GM12878 (cell line): ENCODE results near the gene SSTR1.

Experiments used
- ASH2L ChIP-seq: fragments of 300-600, 200-600 bp; sonication (generic); IDR thresholded peaks from 2 replicates; pipeline ENCODE4 v1.6.1; 2017; ENCODE audit warnings: low read depth, mild to moderate bottlenecking, borderline replicate concordance
- CTCF ChIP-seq, 3 experiments: IDR thresholded peaks in 2 of 3; conservative IDR thresholded peaks in 1 of 3; 2 replicates each; pipeline ENCODE4 v1.5.1; 2011; ENCODE audit warnings: low read depth in 3 of 3, low read length in 3 of 3, mild to moderate bottlenecking in 3 of 3, control low read depth in 2 of 3, moderate library complexity in 2 of 3, inconsistent platforms in 1 of 3, mixed read lengths in 1 of 3; ENCODE audit not compliant: control insufficient read depth in 2 of 3, insufficient read depth in 1 of 3; ENCODE audit errors: extremely low read depth in 1 of 3
- EP300 ChIP-seq, 2 experiments: fragments of 150-350 bp in 1 of 2; IDR thresholded peaks; 2 replicates each; pipeline ENCODE4 v1.6.1; 2011 to 2012; ENCODE audit warnings: low read depth in 2 of 2, low read length in 2 of 2, borderline replicate concordance in 1 of 2, improper control_type of control experiment in 1 of 2, inconsistent platforms in 1 of 2; ENCODE audit not compliant: control insufficient read depth in 1 of 2
- POLR2A ChIP-seq: IDR thresholded peaks from 2 replicates; pipeline ENCODE4 v1.6.1; 2011; ENCODE audit warnings: low read depth, mild to moderate bottlenecking, low read length
- REST ChIP-seq: IDR thresholded peaks from 2 replicates; pipeline ENCODE4 v1.6.1; 2012; ENCODE audit warnings: mild to moderate bottlenecking, low read depth, low read length
- SP1 ChIP-seq: IDR thresholded peaks from one replicate; pipeline ENCODE4 v1.6.1; 2011; ENCODE audit warnings: low read depth, low read length
- TAF1 ChIP-seq: IDR thresholded peaks from 2 replicates; pipeline ENCODE4 v1.6.1; 2011; ENCODE audit warnings: mild to moderate bottlenecking, low read depth, low read length, borderline replicate concordance
- TF ChIP-seq, protein P1 (sequence below): fragments of 450-650 bp; IDR thresholded peaks from 2 replicates; pipeline ENCODE4 v1.6.1; 2017; ENCODE audit warnings: mild to moderate bottlenecking, moderate library complexity

DNA sequence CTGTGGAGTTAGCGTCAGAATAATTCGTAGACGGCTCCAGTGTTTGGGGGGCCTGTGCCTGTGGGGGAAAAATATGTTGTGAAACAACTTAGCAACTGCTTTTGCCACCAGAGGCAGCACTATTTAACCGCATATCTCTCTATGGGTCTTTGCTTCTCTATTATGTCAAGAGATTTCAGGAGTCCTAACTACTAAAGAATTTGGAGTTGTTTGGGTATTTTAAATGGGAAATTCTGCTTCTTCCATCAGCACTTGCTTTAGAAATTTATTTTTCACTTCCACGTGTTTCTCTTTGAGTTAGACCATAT is 48.8 kb downstream of the SSTR1 start:
- TF ChIP-seq CTCF (IDR thresholded peaks at IDR 0.05 in 2 of 3, conservative IDR thresholded peaks at IDR 0.05 in 1 of 3; ENCODE audit: control insufficient read depth in 2 of 3, extremely low read depth in 1 of 3, insufficient read depth in 1 of 3, low read depth in 3 of 3, low read length in 3 of 3) = no peak
- no peak for TF ChIP-seq POLR2A
- TF ChIP-seq, protein P1, sequence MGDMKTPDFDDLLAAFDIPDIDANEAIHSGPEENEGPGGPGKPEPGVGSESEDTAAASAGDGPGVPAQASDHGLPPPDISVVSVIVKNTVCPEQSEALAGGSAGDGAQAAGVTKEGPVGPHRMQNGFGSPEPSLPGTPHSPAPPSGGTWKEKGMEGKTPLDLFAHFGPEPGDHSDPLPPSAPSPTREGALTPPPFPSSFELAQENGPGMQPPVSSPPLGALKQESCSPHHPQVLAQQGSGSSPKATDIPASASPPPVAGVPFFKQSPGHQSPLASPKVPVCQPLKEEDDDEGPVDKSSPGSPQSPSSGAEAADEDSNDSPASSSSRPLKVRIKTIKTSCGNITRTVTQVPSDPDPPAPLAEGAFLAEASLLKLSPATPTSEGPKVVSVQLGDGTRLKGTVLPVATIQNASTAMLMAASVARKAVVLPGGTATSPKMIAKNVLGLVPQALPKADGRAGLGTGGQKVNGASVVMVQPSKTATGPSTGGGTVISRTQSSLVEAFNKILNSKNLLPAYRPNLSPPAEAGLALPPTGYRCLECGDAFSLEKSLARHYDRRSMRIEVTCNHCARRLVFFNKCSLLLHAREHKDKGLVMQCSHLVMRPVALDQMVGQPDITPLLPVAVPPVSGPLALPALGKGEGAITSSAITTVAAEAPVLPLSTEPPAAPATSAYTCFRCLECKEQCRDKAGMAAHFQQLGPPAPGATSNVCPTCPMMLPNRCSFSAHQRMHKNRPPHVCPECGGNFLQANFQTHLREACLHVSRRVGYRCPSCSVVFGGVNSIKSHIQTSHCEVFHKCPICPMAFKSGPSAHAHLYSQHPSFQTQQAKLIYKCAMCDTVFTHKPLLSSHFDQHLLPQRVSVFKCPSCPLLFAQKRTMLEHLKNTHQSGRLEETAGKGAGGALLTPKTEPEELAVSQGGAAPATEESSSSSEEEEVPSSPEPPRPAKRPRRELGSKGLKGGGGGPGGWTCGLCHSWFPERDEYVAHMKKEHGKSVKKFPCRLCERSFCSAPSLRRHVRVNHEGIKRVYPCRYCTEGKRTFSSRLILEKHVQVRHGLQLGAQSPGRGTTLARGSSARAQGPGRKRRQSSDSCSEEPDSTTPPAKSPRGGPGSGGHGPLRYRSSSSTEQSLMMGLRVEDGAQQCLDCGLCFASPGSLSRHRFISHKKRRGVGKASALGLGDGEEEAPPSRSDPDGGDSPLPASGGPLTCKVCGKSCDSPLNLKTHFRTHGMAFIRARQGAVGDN = no peak
- no peak for TF ChIP-seq TAF1
- no peak for TF ChIP-seq EP300 (IDR thresholded peaks at IDR 0.05; ENCODE audit: borderline replicate concordance in 1 of 2, control insufficient read depth in 1 of 2, low read depth in 2 of 2, low read length in 2 of 2)
- no peak for TF ChIP-seq SP1
- TF ChIP-seq REST = no peak
- TF ChIP-seq ASH2L = no peak
